GM23248 (cell line): Measurements from ENCODE around the gene CTNNBIP1. TPM values are rescaled to one million over a fixed set of nuclear protein-coding genes. Genes with fewer than 3 reads are reported as not detected.
A peak's percentile ranks its signal among the peaks of the same experiment; 100 is the strongest.

Experiments used
- DNase-seq: peaks from one replicate; pipeline ENCODE4 v3.0.0-alpha.2; 2015
- H2AFZ ChIP-seq: fragments of 200-600 bp; sonication (generic); 2 replicates; pipeline ENCODE4 v1.6.1; 2016; ENCODE audit warnings: antibody characterized with exemption
- H3F3A ChIP-seq: fragments of 200-600 bp; sonication (generic); 2 replicates; pipeline ENCODE4 v1.6.1; 2016; ENCODE audit warnings: mild to moderate bottlenecking, antibody characterized with exemption, mixed run types; ENCODE audit not compliant: insufficient read depth
- H3K27ac ChIP-seq: fragments of 200-600 bp; sonication (generic); 2 replicates; pipeline ENCODE4 v1.5.1; 2016; ENCODE audit warnings: mild to moderate bottlenecking
- H3K27me3 ChIP-seq: fragments of 200-600 bp; sonication (generic); replicated peaks from 2 replicates; pipeline ENCODE4 v1.6.1; 2016; ENCODE audit warnings: mild to moderate bottlenecking; ENCODE audit not compliant: insufficient read depth
- H3K36me3 ChIP-seq: fragments of 200-600 bp; sonication (generic); 2 replicates; pipeline ENCODE4 v1.6.1; 2016; ENCODE audit warnings: low read depth, mild to moderate bottlenecking
- H3K4me1 ChIP-seq: fragments of 200-600 bp; sonication (generic); 2 replicates; pipeline ENCODE4 v1.6.1; 2016; ENCODE audit warnings: mild to moderate bottlenecking; ENCODE audit not compliant: insufficient read depth
- H3K4me2 ChIP-seq: fragments of 200-600 bp; sonication (generic); one replicate; pipeline ENCODE4 v1.6.1; 2016; ENCODE audit warnings: mild to moderate bottlenecking; ENCODE audit not compliant: unreplicated experiment
- H3K4me3 ChIP-seq: fragments of 200-600 bp; sonication (generic); 2 replicates; pipeline ENCODE4 v1.5.1; 2016; ENCODE audit warnings: mild to moderate bottlenecking
- H3K79me2 ChIP-seq: fragments of 200-600 bp; sonication (generic); 2 replicates; pipeline ENCODE4 v1.6.1; 2016; ENCODE audit warnings: mild to moderate bottlenecking; ENCODE audit not compliant: insufficient read depth
- H3K9ac ChIP-seq: fragments of 200-600 bp; sonication (generic); 2 replicates; pipeline ENCODE4 v1.6.1; 2016; ENCODE audit warnings: mild to moderate bottlenecking
- H3K9me2 ChIP-seq: fragments of 200-600 bp; sonication (generic); 2 replicates; pipeline ENCODE4 v1.6.1; 2016; ENCODE audit warnings: mixed run types, mild to moderate bottlenecking, moderate library complexity; ENCODE audit not compliant: insufficient read depth
- H3K9me3 ChIP-seq: fragments of 200-600 bp; sonication (generic); one replicate; pipeline ENCODE4 v1.6.1; 2017; ENCODE audit warnings: low read depth
- H4K20me1 ChIP-seq: fragments of 200-600 bp; sonication (generic); 2 replicates; pipeline ENCODE4 v1.6.0; 2016; ENCODE audit not compliant: insufficient read depth
- EZH2 ChIP-seq: fragments of 200-600 bp; sonication (generic); IDR thresholded peaks from 2 replicates; pipeline ENCODE4 v1.6.1; 2018; ENCODE audit warnings: antibody characterized with exemption, mild to moderate bottlenecking; ENCODE audit not compliant: insufficient read depth, poor library complexity, severe bottlenecking
- EZH2phosphoT487 ChIP-seq: fragments of 200-600 bp; sonication (generic); IDR thresholded peaks from 2 replicates; pipeline ENCODE4 v1.6.1; 2018; ENCODE audit warnings: antibody characterized with exemption, moderate library complexity, mild to moderate bottlenecking, low read depth; ENCODE audit not compliant: insufficient read depth
- WGBS, 2 experiments: methylation state at CpG; one replicate each; pipeline ENCODE4 v1.1.6; 2015 to 2017; ENCODE audit warnings: low lambda C conversion rate in 2 of 2, low coverage in 1 of 2; ENCODE audit errors: missing lambda C conversion rate in 2 of 2; 5-methylcytosine and 5-hydroxymethylcytosine counted together
- in situ Hi-C: fragments of 300-500 bp; cut with MboI; formaldehyde crosslinking; loops from 2 replicates; pipeline ENCODE4 v1.15.0; 2020
- polyA plus RNA-seq: library from polyadenylated mRNA; unstranded; fragments of >200 nt; fragmentation: Nextera tagmentation; extraction: Ambion mirVana; gene quantifications from 2 replicates; pipeline ENCODE4 v1.2.1, GENCODE V29; 2016
- total RNA-seq: library from RNA; depleted of rRNA; stranded (reverse); fragments of >200 nt; shearing (Covaris generic); gene quantifications from 2 replicates; pipeline ENCODE4 v1.2.3, GENCODE V29; 2014

The CTNNBIP1 gene
- total and polyA plus RNA-seq, 2 experiments from 2014 or later: 22.2 to 31.0 TPM

GRCh38 chr1:9847269-9847668, 62.8 kb downstream of the CTNNBIP1 start:
- H3K4me1 ChIP-seq: no peaks in the 10 kb centered on the region
- DNase-seq: no peak
- no peaks in the 10 kb centered on the region for H3K9me2 ChIP-seq
- TF ChIP-seq EZH2phosphoT487: no peak
- TF ChIP-seq EZH2: no peak
- H3K27ac ChIP-seq: no peak overlapping the region
- H3F3A ChIP-seq: no peaks in the 10 kb centered on the region
- 76 to 79% methylated on average over 2 of the region's 2 CpGs for WGBS, 2 experiments
- no peaks in the 10 kb centered on the region for H3K79me2 ChIP-seq
- H2AFZ ChIP-seq: no peak overlapping the region
- in situ Hi-C loops: no loop called here
- no peaks in the 10 kb centered on the region for H3K27me3 ChIP-seq
- H3K36me3 ChIP-seq: no peaks in the 10 kb centered on the region; the same call in 1 of the 2 replicates
- H3K9ac ChIP-seq: no peak overlapping the region
- no peaks in the 10 kb centered on the region for H4K20me1 ChIP-seq
- H3K4me2 ChIP-seq: no peak overlapping the region
- H3K4me3 ChIP-seq: no peak overlapping the region
- H3K9me3 ChIP-seq: no peaks in the 10 kb centered on the region

GRCh38 chr1:9846611-9847171, 63.4 kb downstream of the CTNNBIP1 start:
- WGBS, 2 experiments: 91 to 92% methylated on average over 16 to 17 of the region's 17 CpGs
- TF ChIP-seq EZH2phosphoT487 (no peak), EZH2 (no peak)
- no peaks in the 10 kb centered on the region for H3K9me2 ChIP-seq
- H2AFZ ChIP-seq: no peak overlapping the region
- H3K9ac ChIP-seq: no peak overlapping the region
- H3K4me3 ChIP-seq: no peak overlapping the region
- DNase-seq: no peak
- no peaks in the 10 kb centered on the region for H3K27me3 ChIP-seq
- H3K4me1 ChIP-seq: no peaks in the 10 kb centered on the region
- no peaks in the 10 kb centered on the region for H3K79me2 ChIP-seq
- no peaks in the 10 kb centered on the region for H4K20me1 ChIP-seq
- no peak overlapping the region for H3K27ac ChIP-seq
- no peaks in the 10 kb centered on the region for H3K9me3 ChIP-seq
- no peaks in the 10 kb centered on the region; the same call in 1 of the 2 replicates for H3K36me3 ChIP-seq
- in situ Hi-C loops: no loop called here
- no peak overlapping the region for H3K4me2 ChIP-seq
- no peaks in the 10 kb centered on the region for H3F3A ChIP-seq

GRCh38 chr1:9845914-9846313, 64.2 kb downstream of the CTNNBIP1 start:
- no peaks in the 10 kb centered on the region for H3K4me1 ChIP-seq
- 33 to 36% methylated on average over 8 to 9 of the region's 9 CpGs for WGBS, 2 experiments
- H3K4me2 ChIP-seq: no peak overlapping the region
- no peaks in the 10 kb centered on the region; the same call in 1 of the 2 replicates for H3K36me3 ChIP-seq
- in situ Hi-C loops: no loop called here
- H3K27me3 ChIP-seq: no peaks in the 10 kb centered on the region
- H3K27ac ChIP-seq: no peak overlapping the region
- no peak overlapping the region for H3K4me3 ChIP-seq
- no peaks in the 10 kb centered on the region for H4K20me1 ChIP-seq
- TF ChIP-seq EZH2 (no peak), EZH2phosphoT487 (no peak)
- H3F3A ChIP-seq: no peaks in the 10 kb centered on the region
- H3K9me2 ChIP-seq: no peaks in the 10 kb centered on the region
- H3K9me3 ChIP-seq: no peaks in the 10 kb centered on the region
- H3K79me2 ChIP-seq: no peaks in the 10 kb centered on the region
- DNase-seq: no peak
- no peak overlapping the region for H3K9ac ChIP-seq
- H2AFZ ChIP-seq: no peak overlapping the region

- in situ Hi-C loops: no loop called here
- Histone ChIP-seq H3K9ac (no peak overlapping the region), H3K79me2 (no peaks in the 10 kb centered on the region), H2AFZ (no peak overlapping the region), H3K4me3 (no peak overlapping the region), H4K20me1 (no peaks in the 10 kb centered on the region), H3K9me2 (no peaks in the 10 kb centered on the region), H3K27me3 (no peaks in the 10 kb centered on the region), H3K9me3 (no peaks in the 10 kb centered on the region), H3K36me3 (no peaks in the 10 kb centered on the region; the same call in 1 of the 2 replicates), H3K4me2 (no peak overlapping the region), H3K27ac (no peak overlapping the region), H3K4me1 (no peaks in the 10 kb centered on the region), H3F3A (no peaks in the 10 kb centered on the region)
- TF ChIP-seq EZH2 (no peak), EZH2phosphoT487 (no peak)
- DNase-seq: no peak
- WGBS, 2 experiments: 89 to 98% methylated on average over 6 to 7 of the region's 7 CpGs
These were observed 65.3 kb downstream of the CTNNBIP1 start for GRCh38 chr1:9844756-9845155.

DNA sequence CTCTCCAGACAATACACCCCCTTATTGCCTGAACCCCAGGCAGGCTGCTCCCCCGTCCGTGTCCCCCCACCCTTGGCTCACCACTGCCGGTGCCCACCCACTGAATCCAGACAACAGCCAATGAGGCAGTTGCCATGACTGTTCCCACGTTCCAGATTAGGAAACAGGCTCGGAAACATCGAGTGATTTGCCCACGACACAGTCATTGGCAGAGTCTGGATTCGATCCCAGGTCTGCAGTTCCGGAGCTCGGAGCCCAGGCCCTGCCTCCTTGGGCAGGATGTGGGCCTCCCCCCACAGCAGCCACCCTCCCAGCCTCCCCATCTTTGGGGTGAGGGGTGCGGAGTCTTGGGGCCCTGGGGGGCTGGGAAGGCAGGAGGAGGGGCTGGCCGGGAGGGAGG, 66.0 kb downstream of the CTNNBIP1 start:
- H3K27ac ChIP-seq: no peak overlapping the region
- H3K9me3 ChIP-seq: no peaks in the 10 kb centered on the region
- DNase-seq: peak; percentile 66
- in situ Hi-C loops: no loop called here
- H3K4me2 ChIP-seq: no peak overlapping the region
- H3K36me3 ChIP-seq: no peaks in the 10 kb centered on the region; the same call in 1 of the 2 replicates
- H3K4me1 ChIP-seq: no peaks in the 10 kb centered on the region
- no peaks in the 10 kb centered on the region for H3F3A ChIP-seq
- H3K9me2 ChIP-seq: no peaks in the 10 kb centered on the region
- TF ChIP-seq EZH2phosphoT487: no peak
- no peak for TF ChIP-seq EZH2
- 20 to 23% methylated on average over 10 to 12 of the region's 12 CpGs for WGBS, 2 experiments
- no peak overlapping the region for H3K9ac ChIP-seq
- H4K20me1 ChIP-seq: no peaks in the 10 kb centered on the region
- H3K27me3 ChIP-seq: no peaks in the 10 kb centered on the region
- H2AFZ ChIP-seq: peak overlapping the region; percentile 49; the same call in 1 of the 2 replicates
- no peak overlapping the region for H3K4me3 ChIP-seq
- no peaks in the 10 kb centered on the region for H3K79me2 ChIP-seq
